ENCODE measurements around the gene S1PR3. TPM values are rescaled to one million over a fixed set of nuclear protein-coding genes. Genes with fewer than 3 reads are reported as not detected.
"Not testable (repeated sequence)": the region's sequence is repeated elsewhere in the genome, so short reads cannot be mapped to it uniquely, and the experiment has no call there.

S1PR3 gene
- total and polyA plus RNA-seq, 9 of the 15 experiments (the other 6 are each of a cell fraction or from before 2014, with no cell fraction given), result 0.03 to 2.0 (median 0.29) TPM

- ATAC-seq; in situ Hi-C loops (cut with MboI): not testable (repeated sequence)
These were observed 49.7 kb upstream of the S1PR3 start for GRCh38 chr9:88941586-88941985.

GRCh38 chr9:88942411-88942810 is 48.9 kb upstream of the S1PR3 start:
- no peaks in the 10 kb centered on the region for H3K4me1 ChIP-seq (replicated peaks in 1 of 2; ENCODE audit: control insufficient read depth in 2 of 2, insufficient read depth in 2 of 2, low read length in 2 of 2)
- no peak overlapping the region for H3K27ac ChIP-seq (ENCODE audit: extremely low read depth, low read depth, low read length)
- FAIRE-seq, result no peak
- DNase-seq (ENCODE audit: extremely low read depth in 1 of 4, low spot score in 3 of 4), result no peak
- H3K9me1 ChIP-seq (ENCODE audit: control insufficient read depth, insufficient read depth, low read length), result no peaks in the 10 kb centered on the region
- in situ Hi-C loops (cut with MboI), result no loop called here
- intact Hi-C loops (cut with micrococcal nuclease), result no loop called here
- H3K4me2 ChIP-seq (ENCODE audit: insufficient read depth, low read length), result no peak overlapping the region
- H3K9ac ChIP-seq (ENCODE audit: insufficient read depth in 1 of 2, low read depth in 2 of 2, low read length in 2 of 2), result no peak overlapping the region
- no TSS peak for BruUV-seq (replicated peaks)
- H3K4me3 ChIP-seq, result no peak overlapping the region
- no peaks in the 10 kb centered on the region for H3K79me2 ChIP-seq (ENCODE audit: control insufficient read depth, insufficient read depth, low read length)
- ChIA-PET POLR2A (no interaction called here), CTCF (ENCODE audit: low intra/inter-chr PET ratio) (no interaction called here)
- no peaks in the 10 kb centered on the region for H3K27me3 ChIP-seq (ENCODE audit: control insufficient read depth in 2 of 2, insufficient read depth in 2 of 2, low read length in 2 of 2)
- 11% methylated on average over 1 of the region's 1 CpG for WGBS (ENCODE audit: insufficient coverage, low coverage, missing lambda C conversion rate)
- H4K20me1 ChIP-seq (replicated peaks; ENCODE audit: control insufficient read depth, insufficient read depth, low read length), result no peaks in the 10 kb centered on the region
- no peaks in the 10 kb centered on the region for H3K9me3 ChIP-seq (replicated peaks; ENCODE audit: control insufficient read depth, insufficient read depth, low read depth, low read length)
- ATAC-seq, result no peak
- H3K36me3 ChIP-seq (ENCODE audit: control insufficient read depth, insufficient read depth, low read length), result no peaks in the 10 kb centered on the region
- H2AFZ ChIP-seq (ENCODE audit: low read depth, low read length), result no peak overlapping the region
- TF ChIP-seq SRSF3 (IDR thresholded peaks at IDR 0.05; ENCODE audit: insufficient read depth, low read length), result no peak
- TF ChIP-seq ZBTB49 (CRISPR knock-in tag; IDR thresholded peaks at IDR 0.05; ENCODE audit: borderline replicate concordance), result no peak
- no peak for TF ChIP-seq KLF1 (tag; IDR thresholded peaks at IDR 0.05)
- TF ChIP-seq ZNF280B (CRISPR knock-in tag; IDR thresholded peaks at IDR 0.05), result no peak
- TF ChIP-seq GTF2A2 (tag; IDR thresholded peaks at IDR 0.05), result no peak
- TF ChIP-seq CXXC5 (CRISPR knock-in tag; IDR thresholded peaks at IDR 0.05), result no peak
- no peak for TF ChIP-seq SMARCB1 (IDR thresholded peaks at IDR 0.05; ENCODE audit: insufficient read length, low read depth)
- no peak for TF ChIP-seq ZBTB1 (CRISPR knock-in tag; IDR thresholded peaks at IDR 0.05; ENCODE audit: borderline replicate concordance, low read depth)
- TF ChIP-seq MAX (CRISPR knock-in tag; IDR thresholded peaks at IDR 0.05), result no peak
- TF ChIP-seq TRIM25 (IDR thresholded peaks at IDR 0.05; ENCODE audit: borderline replicate concordance), result no peak

More at GRCh38 chr9:88941586-88941985, 49.7 kb upstream of the S1PR3 start:
- DNase-seq (ENCODE audit: extremely low read depth in 1 of 4, low spot score in 3 of 4); H3K9me1 ChIP-seq (ENCODE audit: control insufficient read depth, insufficient read depth, low read length); H3K9me3 ChIP-seq (replicated peaks; ENCODE audit: control insufficient read depth, insufficient read depth, low read depth, low read length); H3K27me3 ChIP-seq (ENCODE audit: control insufficient read depth in 2 of 2, insufficient read depth in 2 of 2, low read length in 2 of 2); H3K27ac ChIP-seq (ENCODE audit: extremely low read depth, low read depth, low read length); H3K36me3 ChIP-seq (ENCODE audit: control insufficient read depth, insufficient read depth, low read length); H3K9ac ChIP-seq (ENCODE audit: insufficient read depth in 1 of 2, low read depth in 2 of 2, low read length in 2 of 2); H3K79me2 ChIP-seq (ENCODE audit: control insufficient read depth, insufficient read depth, low read length); H3K4me3 ChIP-seq; intact Hi-C loops (cut with micrococcal nuclease); FAIRE-seq; CTCF ChIA-PET (ENCODE audit: low intra/inter-chr PET ratio); BruUV-seq (replicated peaks); H3K4me1 ChIP-seq (replicated peaks in 1 of 2; ENCODE audit: control insufficient read depth in 2 of 2, insufficient read depth in 2 of 2, low read length in 2 of 2); H2AFZ ChIP-seq (ENCODE audit: low read depth, low read length); H4K20me1 ChIP-seq (replicated peaks; ENCODE audit: control insufficient read depth, insufficient read depth, low read length); POLR2A ChIA-PET; H3K4me2 ChIP-seq (ENCODE audit: insufficient read depth, low read length): not testable (repeated sequence)
- WGBS (ENCODE audit: insufficient coverage, low coverage, missing lambda C conversion rate), result 14% methylated on average over 5 of the region's 5 CpGs
